HCT116 (cell line): ENCODE data around the gene SYCE3. TPM values are rescaled to one million over a fixed set of nuclear protein-coding genes. Genes with fewer than 3 reads are reported as not detected.

ENCODE experiments used
- ATAC-seq: fragments of 200-7000 bp; cut with Tn5 transposase; 2 replicates; pipeline ENCODE4 v1.9.1; 2020; ENCODE audit warnings: mild to moderate bottlenecking, moderate library complexity
- BruUV-seq: library from RNA; stranded (reverse); fragments of 400-500 nt; replicated peaks from 2 replicates; lab custom pipeline; 2021; lab: Mats Ljungman, UMichigan
- CTCF ChIA-PET: fragments of 300-600 bp; sonication (Branson Sonifier 250); formaldehyde crosslinking; loops from one replicate; lab custom pipeline; 2021; ENCODE audit warnings: antibody characterized with exemption; lab: Charles Lee
- POLR2A ChIA-PET: fragments of 300-600, 350-600 bp; sonication (Branson Sonifier 250); formaldehyde crosslinking; loops from one replicate; lab custom pipeline; 2021; ENCODE audit warnings: antibody characterized with exemption; lab: Charles Lee
- RAD21 ChIA-PET, 2 experiments: fragments of 300-600 bp; sonication (Branson Sonifier 250); formaldehyde crosslinking; loops; one replicate each; lab custom pipeline; 2023; ENCODE audit warnings: low total read pairs in 2 of 2; ENCODE audit not compliant: uncharacterized antibody in 2 of 2, unreplicated experiment in 2 of 2, low non-redundant PET in 1 of 2; lab: Charles Lee
- DNase-seq: peaks from one replicate; pipeline ENCODE4 v3.0.0-alpha.2; 2010; ENCODE audit warnings: low read depth, low spot score
- H2AFZ ChIP-seq: fragments of 200-600 bp; shearing (Covaris generic), sonication (generic); 2 replicates; pipeline ENCODE4 v1.6.1; 2017; ENCODE audit warnings: low read depth, mixed run types, mixed read lengths, antibody characterized with exemption, low read length; ENCODE audit not compliant: poor library complexity, severe bottlenecking
- H3K27ac ChIP-seq: 2 replicates; pipeline ENCODE4 v1.5.1; 2012; ENCODE audit warnings: low read depth, low read length
- H3K27me3 ChIP-seq: fragments of 200-600 bp; sonication (generic); 2 replicates; pipeline ENCODE4 v1.6.1; 2016; ENCODE audit warnings: mixed run types, low read length, mixed read lengths; ENCODE audit not compliant: insufficient read depth
- H3K36me3 ChIP-seq, 2 experiments: fragments of 200-500 bp in 1 of 2; fragments of 200-600 bp in 1 of 2; sonication (Bioruptor generic) in 1 of 2; sonication (generic) in 1 of 2; 2 replicates each; pipeline versions ENCODE4 v1.5.1 to v1.6.1; 2014 to 2016; ENCODE audit warnings: low read length in 2 of 2, inconsistent platforms in 1 of 2, mixed read lengths in 1 of 2, mixed run types in 1 of 2; ENCODE audit not compliant: insufficient read depth in 2 of 2, control insufficient read depth in 1 of 2
- H3K4me1 ChIP-seq, 2 experiments: fragments of 200-600 bp in 1 of 2; sonication (generic) in 1 of 2; 2 replicates each; pipeline versions ENCODE4 v1.5.1 to v1.6.1; 2012 to 2017; ENCODE audit warnings: low read length in 2 of 2, inconsistent platforms in 1 of 2, mild to moderate bottlenecking in 1 of 2, mixed read lengths in 1 of 2, mixed run types in 1 of 2, moderate library complexity in 1 of 2; ENCODE audit not compliant: insufficient read depth in 2 of 2, control insufficient read depth in 1 of 2
- H3K4me2 ChIP-seq: fragments of 200-600 bp; sonication (generic); 2 replicates; pipeline ENCODE4 v1.6.1; 2017; ENCODE audit warnings: mixed run types, low read length, mixed read lengths
- H3K4me3 ChIP-seq, 2 experiments: fragments of 200-600 bp in 1 of 2; sonication (generic) in 1 of 2; replicated peaks in 1 of 2; 2 replicates each; pipeline ENCODE4 v1.5.1; 2011 to 2016; ENCODE audit warnings: low read length in 2 of 2, control low read depth in 1 of 2, low read depth in 1 of 2, mild to moderate bottlenecking in 1 of 2, mixed read lengths in 1 of 2, mixed run types in 1 of 2
- H3K79me2 ChIP-seq: fragments of 200-600 bp; sonication (generic); 2 replicates; pipeline ENCODE4 v1.6.1; 2017; ENCODE audit warnings: mild to moderate bottlenecking, mixed run types, low read length, moderate library complexity, mixed read lengths; ENCODE audit not compliant: insufficient read depth
- H3K9ac ChIP-seq: fragments of 200-600 bp; sonication (generic); 2 replicates; pipeline ENCODE4 v1.6.1; 2016; ENCODE audit warnings: low read length, mixed read lengths
- H3K9me2 ChIP-seq: fragments of 200-600 bp; sonication (generic), shearing (Covaris generic); 2 replicates; pipeline ENCODE4 v1.6.1; 2017; ENCODE audit warnings: mixed run types, mild to moderate bottlenecking, moderate library complexity; ENCODE audit not compliant: insufficient read depth
- H3K9me3 ChIP-seq, 2 experiments: fragments of 200-500 bp in 1 of 2; fragments of 200-600 bp in 1 of 2; sonication (Bioruptor generic) in 1 of 2; sonication (generic) in 1 of 2; 2 replicates each; pipeline ENCODE4 v1.6.1; 2014 to 2017; ENCODE audit warnings: low read length in 2 of 2, mixed read lengths in 2 of 2, inconsistent platforms in 1 of 2, low read depth in 1 of 2, mild to moderate bottlenecking in 1 of 2, mixed run types in 1 of 2, moderate library complexity in 1 of 2; ENCODE audit not compliant: control insufficient read depth in 1 of 2, insufficient read depth in 1 of 2
- H4K20me1 ChIP-seq: fragments of 200-600 bp; sonication (generic), shearing (Covaris generic); 2 replicates; pipeline ENCODE4 v1.6.1; 2017; ENCODE audit warnings: mixed run types, mild to moderate bottlenecking, moderate library complexity; ENCODE audit not compliant: insufficient read depth
- CEBPB ChIP-seq: IDR thresholded peaks from 2 replicates; pipeline ENCODE4 v1.6.1; 2012; ENCODE audit warnings: low read depth
- EGR1 ChIP-seq: IDR thresholded peaks from 2 replicates; pipeline ENCODE4 v1.6.1; 2012; ENCODE audit warnings: low read depth
- FOSL1 ChIP-seq: IDR thresholded peaks from 2 replicates; pipeline ENCODE4 v1.6.1; 2012; ENCODE audit warnings: low read depth
- JUND ChIP-seq: IDR thresholded peaks from 2 replicates; pipeline ENCODE4 v1.6.1; 2012
- POLR2AphosphoS5 ChIP-seq: IDR thresholded peaks from 2 replicates; pipeline ENCODE4 v1.6.1; 2011; ENCODE audit warnings: mild to moderate bottlenecking, low read depth, low read length, moderate library complexity
- RAD21 ChIP-seq: IDR thresholded peaks from 2 replicates; pipeline ENCODE4 v1.6.1; 2012; ENCODE audit warnings: low read depth, mild to moderate bottlenecking
- SIN3A ChIP-seq: IDR thresholded peaks from 2 replicates; pipeline ENCODE4 v1.6.1; 2012; ENCODE audit warnings: low read depth
- TCF7L2 ChIP-seq: IDR thresholded peaks from 2 replicates; pipeline ENCODE4 v1.7.0; 2011; ENCODE audit warnings: borderline replicate concordance, inconsistent platforms; ENCODE audit not compliant: insufficient read depth, insufficient read length; ENCODE audit errors: extremely low read depth
- ZBTB33 ChIP-seq: IDR thresholded peaks from 2 replicates; pipeline ENCODE4 v1.6.1; 2011; ENCODE audit warnings: mild to moderate bottlenecking, low read length, moderate library complexity; ENCODE audit not compliant: insufficient replicate concordance; ENCODE audit errors: extremely low read depth
- ZFX ChIP-seq: fragments of 450-650 bp; IDR thresholded peaks from 2 replicates; pipeline ENCODE4 v1.6.1; 2017
- intact Hi-C: fragments of 100-400 bp; cut with micrococcal nuclease; formaldehyde crosslinking; loops from 2 replicates; pipeline ENCODE4 v1.10.0; 2022
- total RNA-seq: library from RNA; stranded (reverse); gene quantifications from one replicate; pipeline ENCODE4 v1.2.1, GENCODE V29; 2021; ENCODE audit not compliant: unreplicated experiment
- TF ChIP-seq, protein P1 (sequence below), 3 experiments: fragments of 200-600 bp in 1 of 3; sonication (generic) in 1 of 3; IDR thresholded peaks in 2 of 3; conservative IDR thresholded peaks in 1 of 3; 2 replicates each; pipeline ENCODE4 v1.5.1; 2012 to 2017; ENCODE audit warnings: low read depth in 2 of 3, low read length in 2 of 3, antibody characterized with exemption in 1 of 3, borderline replicate concordance in 1 of 3, control low read depth in 1 of 3, mild to moderate bottlenecking in 1 of 3, mixed read lengths in 1 of 3, mixed run types in 1 of 3, moderate library complexity in 1 of 3; ENCODE audit not compliant: insufficient read depth in 1 of 3

The SYCE3 gene
- total RNA-seq, 1 experiment from 2014 or later: not detected

DNA sequence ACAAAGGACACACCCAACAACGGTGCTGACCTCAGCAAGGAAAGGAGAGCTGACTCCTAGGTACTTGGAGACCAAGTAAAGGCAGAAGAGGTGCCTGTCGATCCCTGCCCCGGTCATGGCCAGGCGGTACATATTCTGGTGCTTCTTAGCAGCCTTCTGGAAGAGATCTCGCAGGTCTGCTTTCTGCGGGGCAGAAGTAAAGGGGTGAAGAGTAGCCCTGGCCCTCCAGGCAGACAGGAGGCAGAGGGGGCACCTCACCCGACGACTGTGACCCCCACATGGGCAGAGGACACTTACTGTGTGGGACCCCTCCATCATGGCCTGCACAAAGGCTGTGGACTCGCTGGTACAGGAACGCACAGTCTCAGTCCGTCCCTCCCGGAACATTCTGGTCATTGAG, 8.1 kb upstream of the SYCE3 start:
- POLR2A ChIA-PET: no interaction called here
- no peaks in the 10 kb centered on the region for H3K79me2 ChIP-seq

GRCh38 chr22:50569896-50570535, 7.3 kb upstream of the SYCE3 start:
- intact Hi-C loops: no loop called here
- Histone ChIP-seq H2AFZ (no peak overlapping the region), H3K9me3 (no peaks in the 10 kb centered on the region), H3K36me3 (peaks cover 0 to 5% of the 10 kb centered on the region in 2 experiments; a peak in 1 of 4 replicates), H3K79me2 (no peaks in the 10 kb centered on the region), H3K4me3 (no peak overlapping the region), H3K9me2 (no peaks in the 10 kb centered on the region), H3K27ac (no peak overlapping the region), H3K4me1 (no peaks in the 10 kb centered on the region), H3K27me3 (no peaks in the 10 kb centered on the region), H4K20me1 (no peaks in the 10 kb centered on the region), H3K4me2 (no peak overlapping the region), H3K9ac (no peak overlapping the region)
- TF ChIP-seq TCF7L2 (no peak), EGR1 (no peak), CEBPB (no peak), SIN3A (no peak), JUND (no peak), RAD21 (no peak), POLR2AphosphoS5 (no peak), ZBTB33 (no peak)
- TF ChIP-seq, protein P1, sequence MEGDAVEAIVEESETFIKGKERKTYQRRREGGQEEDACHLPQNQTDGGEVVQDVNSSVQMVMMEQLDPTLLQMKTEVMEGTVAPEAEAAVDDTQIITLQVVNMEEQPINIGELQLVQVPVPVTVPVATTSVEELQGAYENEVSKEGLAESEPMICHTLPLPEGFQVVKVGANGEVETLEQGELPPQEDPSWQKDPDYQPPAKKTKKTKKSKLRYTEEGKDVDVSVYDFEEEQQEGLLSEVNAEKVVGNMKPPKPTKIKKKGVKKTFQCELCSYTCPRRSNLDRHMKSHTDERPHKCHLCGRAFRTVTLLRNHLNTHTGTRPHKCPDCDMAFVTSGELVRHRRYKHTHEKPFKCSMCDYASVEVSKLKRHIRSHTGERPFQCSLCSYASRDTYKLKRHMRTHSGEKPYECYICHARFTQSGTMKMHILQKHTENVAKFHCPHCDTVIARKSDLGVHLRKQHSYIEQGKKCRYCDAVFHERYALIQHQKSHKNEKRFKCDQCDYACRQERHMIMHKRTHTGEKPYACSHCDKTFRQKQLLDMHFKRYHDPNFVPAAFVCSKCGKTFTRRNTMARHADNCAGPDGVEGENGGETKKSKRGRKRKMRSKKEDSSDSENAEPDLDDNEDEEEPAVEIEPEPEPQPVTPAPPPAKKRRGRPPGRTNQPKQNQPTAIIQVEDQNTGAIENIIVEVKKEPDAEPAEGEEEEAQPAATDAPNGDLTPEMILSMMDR (IDR thresholded peaks at IDR 0.05 in 2 of 3, conservative IDR thresholded peaks at IDR 0.05 in 1 of 3; ENCODE audit: borderline replicate concordance in 1 of 3, insufficient read depth in 1 of 3, low read depth in 2 of 3, low read length in 2 of 3): no peak
- no peak for ATAC-seq
- POLR2A ChIA-PET: no interaction called here
- RAD21 ChIA-PET: no interaction called here
- CTCF ChIA-PET: no interaction called here
- DNase-seq: no peak
- BruUV-seq: no TSS peak

More for the DNA sequence above, 8.1 kb upstream of the SYCE3 start:
- Histone ChIP-seq H3K27me3 (no peaks in the 10 kb centered on the region), H3K4me1 (no peaks in the 10 kb centered on the region; a peak in 1 of 4 replicates), H3K9me3 (no peaks in the 10 kb centered on the region), H3K9me2 (no peaks in the 10 kb centered on the region), H4K20me1 (no peaks in the 10 kb centered on the region), H3K4me3 (no peak overlapping the region), H3K27ac (no peak overlapping the region), H3K9ac (no peak overlapping the region)
- intact Hi-C loops: no loop called here
- CTCF ChIA-PET: no interaction called here
- BruUV-seq: no TSS peak
- no peak for DNase-seq
- no peak for ATAC-seq
- RAD21 ChIA-PET: no interaction called here
- TF ChIP-seq ZFX (no peak), FOSL1 (no peak), CEBPB (no peak), SIN3A (no peak)
- TF ChIP-seq, all 23 proteins: peak for 0
- Histone ChIP-seq H2AFZ (no peak overlapping the region), H3K4me2 (no peak overlapping the region), H3K36me3 (peaks cover 0 to 5% of the 10 kb centered on the region in 2 experiments; a peak in 1 of 4 replicates)
